Activated T-helper 2 cell treated with anti-CD3 and anti-CD28 coated beads, Interferon-gamma antibody, Interleukin-2, Interleukin-4, amounts not matched to agents 10 μg/mL and 5 μg/mL and 100 μg/mL, durations not matched to agents 14 hours and 24 hours and 36 hours (primary cell): ENCODE measurements around the gene TBL2. TPM values are rescaled to one million over a fixed set of nuclear protein-coding genes. Genes with fewer than 3 reads are reported as not detected.
"Not testable (repeated sequence)": the region's sequence is repeated elsewhere in the genome, so short reads cannot be mapped to it uniquely, and the experiment has no call there.

Source experiments
- DNase-seq: peaks from one replicate; pipeline ENCODE4 v3.0.0; 2021; ENCODE audit warnings: low spot score
- H3K27ac Mint-ChIP-seq: one replicate; pipeline ENCODE4 v1.8.0; 2021; ENCODE audit warnings: mixed read lengths
- H3K27me3 Mint-ChIP-seq: one replicate; pipeline ENCODE4 v1.8.0; 2021; ENCODE audit warnings: low read depth, mixed read lengths
- H3K36me3 Mint-ChIP-seq: one replicate; pipeline ENCODE4 v1.8.0; 2021; ENCODE audit warnings: low read depth, mixed read lengths
- H3K4me1 Mint-ChIP-seq: one replicate; pipeline ENCODE4 v1.8.0; 2021; ENCODE audit warnings: low read depth, mixed read lengths
- H3K4me3 Mint-ChIP-seq: one replicate; pipeline ENCODE4 v1.8.0; 2021; ENCODE audit warnings: low read depth, mild to moderate bottlenecking, moderate library complexity, mixed read lengths
- H3K9me3 Mint-ChIP-seq: one replicate; pipeline ENCODE4 v1.8.0; 2021; ENCODE audit warnings: mixed read lengths
- intact Hi-C: fragments of 100-400 bp; cut with micrococcal nuclease; formaldehyde crosslinking; loops from one replicate; pipeline ENCODE4 v1.15.1; 2023
- total RNA-seq: library from RNA; stranded (reverse); gene quantifications from 2 replicates; pipeline ENCODE4 v1.2.3, GENCODE V29; 2022

Gene TBL2
- 43.3 and 43.9 TPM in 2 replicates for total RNA-seq

- H3K9me3 Mint-ChIP-seq = no peaks in the 10 kb centered on the region
- peaks cover 22% of the 10 kb centered on the region for H3K36me3 Mint-ChIP-seq
- intact Hi-C loops = loop anchor here (1.0 to 5.0 kb wide), 5 partner anchors 21 to 160 kb away; partner anchors contain the start of genes ABHD11, BAZ1B, BCL7B and BUD23
- DNase-seq = peak; percentile 97
- peaks cover 15% of the 10 kb centered on the region for H3K4me1 Mint-ChIP-seq
- H3K27ac Mint-ChIP-seq = peak within 1 kb of the TSS; percentile 97
- no peaks in the 10 kb centered on the region for H3K27me3 Mint-ChIP-seq
- H3K4me3 Mint-ChIP-seq = peak within 1 kb of the TSS; percentile 92
Measured at GRCh38 chr7:73578342-73579128, at the start of gene TBL2. TBL2 (minus strand) TSS chr7:73578579; CDS start chr7:73578549, 30 bp downstream.

- Mint-ChIP-seq H3K27me3 (peaks cover 50% of the 10 kb centered on the region), H3K9me3 (no peaks in the 10 kb centered on the region), H3K27ac (no peak overlapping the region), H3K4me1 (no peaks in the 10 kb centered on the region), H3K36me3 (no peaks in the 10 kb centered on the region), H3K4me3 (no peak overlapping the region)
- DNase-seq = no peak
- intact Hi-C loops = no loop called here
Measured at GRCh38 chr7:73626814-73627213, 48.4 kb upstream of the TBL2 start.

GRCh38 chr7:73625276-73625675 lies 46.9 kb upstream of the TBL2 start:
- no peaks in the 10 kb centered on the region for H3K4me1 Mint-ChIP-seq
- H3K4me3 Mint-ChIP-seq = no peak overlapping the region
- H3K27ac Mint-ChIP-seq = no peak overlapping the region
- H3K36me3 Mint-ChIP-seq = no peaks in the 10 kb centered on the region
- intact Hi-C loops = loop anchor here (2.0 kb wide), 1 partner anchor 94 kb away; the partner anchor contains the start of gene STX1A
- H3K9me3 Mint-ChIP-seq = no peaks in the 10 kb centered on the region
- peaks cover 55% of the 10 kb centered on the region for H3K27me3 Mint-ChIP-seq
- no peak for DNase-seq

GRCh38 chr7:73624669-73625001 lies 46.3 kb upstream of the TBL2 start:
- Mint-ChIP-seq H3K4me1 (no peaks in the 10 kb centered on the region), H3K27me3 (peaks cover 56% of the 10 kb centered on the region), H3K36me3 (no peaks in the 10 kb centered on the region), H3K4me3 (no peak overlapping the region), H3K27ac (no peak overlapping the region), H3K9me3 (no peaks in the 10 kb centered on the region)
- intact Hi-C loops = loop anchor here (2.0 to 5.0 kb wide), 2 partner anchors 43 to 94 kb away; partner anchors contain the start of genes STX1A and VPS37D
- DNase-seq = no peak

- Mint-ChIP-seq H3K27me3 (peaks cover 54% of the 10 kb centered on the region), H3K4me3 (no peak within 1 kb of the TSS), H3K9me3 (no peaks in the 10 kb centered on the region), H3K27ac (no peak within 1 kb of the TSS), H3K4me1 (no peaks in the 10 kb centered on the region), H3K36me3 (no peaks in the 10 kb centered on the region)
- peak; percentile 34 for DNase-seq
- intact Hi-C loops = loop anchor here (2.0 to 5.0 kb wide), 2 partner anchors 43 to 95 kb away; partner anchors contain the start of genes STX1A and VPS37D
Measured at GRCh38 chr7:73623798-73624668, 45.7 kb upstream of the TBL2 start, which contains the start of gene MLXIPL. MLXIPL (minus strand) TSS chr7:73624522; CDS start chr7:73624492, 30 bp downstream.

GRCh38 chr7:73622909-73623797 lies 44.8 kb upstream of the TBL2 start:
- DNase-seq = no peak
- Mint-ChIP-seq H3K27me3 (peaks cover 48% of the 10 kb centered on the region), H3K9me3 (no peaks in the 10 kb centered on the region), H3K4me1 (no peaks in the 10 kb centered on the region), H3K36me3 (no peaks in the 10 kb centered on the region), H3K4me3 (no peak overlapping the region), H3K27ac (no peak overlapping the region)
- intact Hi-C loops = loop anchor here (5.0 kb wide), 1 partner anchor 44 kb away; the partner anchor contains the start of gene VPS37D

GRCh38 chr7:73622527-73622908 lies 44.1 kb upstream of the TBL2 start:
- no peak for DNase-seq
- H3K4me1 Mint-ChIP-seq = no peaks in the 10 kb centered on the region
- peaks cover 41% of the 10 kb centered on the region for H3K27me3 Mint-ChIP-seq
- H3K9me3 Mint-ChIP-seq = no peaks in the 10 kb centered on the region
- intact Hi-C loops = loop anchor here (5.0 kb wide), 1 partner anchor 45 kb away; the partner anchor contains the start of gene VPS37D
- no peak overlapping the region for H3K27ac Mint-ChIP-seq
- H3K4me3 Mint-ChIP-seq = no peak overlapping the region
- no peaks in the 10 kb centered on the region for H3K36me3 Mint-ChIP-seq

- DNase-seq = no peak
- no peaks in the 10 kb centered on the region for H3K36me3 Mint-ChIP-seq
- no peak overlapping the region for H3K4me3 Mint-ChIP-seq
- no peak overlapping the region for H3K27ac Mint-ChIP-seq
- intact Hi-C loops = loop anchor here (5.0 kb wide), 1 partner anchor 46 kb away; the partner anchor contains the start of gene VPS37D
- no peaks in the 10 kb centered on the region for H3K4me1 Mint-ChIP-seq
- H3K9me3 Mint-ChIP-seq = no peaks in the 10 kb centered on the region
- peaks cover 33% of the 10 kb centered on the region for H3K27me3 Mint-ChIP-seq
Measured at GRCh38 chr7:73621168-73622063, 43.0 kb upstream of the TBL2 start.

- H3K36me3 Mint-ChIP-seq, DNase-seq, intact Hi-C loops, H3K4me3 Mint-ChIP-seq, H3K4me1 Mint-ChIP-seq, H3K9me3 Mint-ChIP-seq, H3K27ac Mint-ChIP-seq: not testable (repeated sequence)
- H3K27me3 Mint-ChIP-seq = peaks cover 22% of the 10 kb centered on the region
Measured at GRCh38 chr7:73619394-73619793, 41.0 kb upstream of the TBL2 start.

GRCh38 chr7:73618538-73618937 lies 40.2 kb upstream of the TBL2 start:
- intact Hi-C loops = no loop called here
- H3K4me3 Mint-ChIP-seq = no peak overlapping the region
- H3K27ac Mint-ChIP-seq = no peak overlapping the region
- no peak for DNase-seq
- peaks cover 23% of the 10 kb centered on the region for H3K27me3 Mint-ChIP-seq
- no peaks in the 10 kb centered on the region for H3K9me3 Mint-ChIP-seq
- H3K36me3 Mint-ChIP-seq = no peaks in the 10 kb centered on the region
- H3K4me1 Mint-ChIP-seq = no peaks in the 10 kb centered on the region

GRCh38 chr7:73617520-73617919 lies 39.1 kb upstream of the TBL2 start:
- H3K4me1 Mint-ChIP-seq, DNase-seq, H3K4me3 Mint-ChIP-seq, H3K27ac Mint-ChIP-seq, H3K36me3 Mint-ChIP-seq, intact Hi-C loops, H3K9me3 Mint-ChIP-seq: not testable (repeated sequence)
- H3K27me3 Mint-ChIP-seq = peaks cover 22% of the 10 kb centered on the region
